A673 (cell line): ENCODE data around the gene SSR2. TPM values are rescaled to one million over a fixed set of nuclear protein-coding genes. Genes with fewer than 3 reads are reported as not detected.

ENCODE experiments used
- BruUV-seq: library from RNA; stranded (reverse); fragments of 400-500 nt; replicated peaks from 2 replicates; lab custom pipeline; 2021; lab: Mats Ljungman, UMichigan
- CTCF ChIA-PET: fragments of 300-600 bp; sonication (Branson Sonifier 250); formaldehyde crosslinking; loops from one replicate; lab custom pipeline; 2022; ENCODE audit warnings: antibody characterized with exemption; lab: Charles Lee
- POLR2A ChIA-PET: fragments of 300-600 bp; sonication (Branson Sonifier 250); formaldehyde crosslinking; loops from one replicate; lab custom pipeline; 2022; ENCODE audit warnings: antibody characterized with exemption; ENCODE audit not compliant: low non-redundant PET; lab: Charles Lee
- DNase-seq: peaks from one replicate; pipeline ENCODE4 v3.0.0-alpha.2; 2015; ENCODE audit warnings: low spot score
- H3K27ac ChIP-seq: fragments of 200-600 bp; sonication (generic); 2 replicates; pipeline ENCODE4 v1.5.1; 2016; ENCODE audit warnings: mixed run types, low read depth, mild to moderate bottlenecking, mixed read lengths, antibody characterized with exemption, low read length; ENCODE audit not compliant: poor library complexity, severe bottlenecking
- H3K27me3 ChIP-seq: fragments of 200-600 bp; sonication (generic); replicated peaks from 2 replicates; pipeline ENCODE4 v1.6.1; 2017; ENCODE audit warnings: mixed run types, low read depth, mild to moderate bottlenecking, mixed read lengths, antibody characterized with exemption, low read length; ENCODE audit not compliant: insufficient read depth, poor library complexity
- H3K36me3 ChIP-seq: fragments of 200-600 bp; sonication (generic); 2 replicates; pipeline ENCODE4 v1.6.1; 2016; ENCODE audit warnings: mixed run types, mild to moderate bottlenecking, mixed read lengths, antibody characterized with exemption, low read length; ENCODE audit not compliant: insufficient read depth, poor library complexity, severe bottlenecking
- H3K4me1 ChIP-seq: fragments of 200-600 bp; sonication (generic); 2 replicates; pipeline ENCODE4 v1.6.1; 2017; ENCODE audit warnings: mixed run types, mild to moderate bottlenecking, mixed read lengths, antibody characterized with exemption, low read length; ENCODE audit not compliant: insufficient read depth, poor library complexity, severe bottlenecking
- H3K4me3 ChIP-seq: fragments of 200-600 bp; sonication (generic); 2 replicates; pipeline ENCODE4 v1.5.1; 2016; ENCODE audit warnings: low read depth, mixed run types, mild to moderate bottlenecking, mixed read lengths, low read length; ENCODE audit not compliant: poor library complexity, severe bottlenecking
- H3K9me3 ChIP-seq: fragments of 200-600 bp; sonication (generic); 2 replicates; pipeline ENCODE4 v1.6.1; 2016; ENCODE audit warnings: mixed run types, low read depth, mild to moderate bottlenecking, mixed read lengths, antibody characterized with exemption, low read length; ENCODE audit not compliant: poor library complexity, severe bottlenecking
- EZH2 ChIP-seq: fragments of 200-600 bp; sonication (generic); IDR thresholded peaks from 2 replicates; pipeline ENCODE4 v1.6.1; 2017; ENCODE audit warnings: borderline replicate concordance, low read depth, mild to moderate bottlenecking, mixed read lengths, antibody characterized with exemption, low read length; ENCODE audit not compliant: poor library complexity, severe bottlenecking
- intact Hi-C: fragments of 100-400 bp; cut with micrococcal nuclease; formaldehyde crosslinking; loops from one replicate; pipeline ENCODE4 v1.10.0; 2022; ENCODE audit not compliant: unreplicated experiment
- total RNA-seq: library from RNA; stranded (reverse); gene quantifications from 2 replicates; pipeline ENCODE4 v1.2.3, GENCODE V29; 2021
- TF ChIP-seq, protein P1 (sequence below): fragments of 300-800, 200-600 bp; sonication (generic); conservative IDR thresholded peaks from 2 replicates; pipeline ENCODE4 v1.5.1; 2017; ENCODE audit warnings: low read depth, mild to moderate bottlenecking, antibody characterized with exemption, low read length, moderate library complexity, mixed read lengths

SSR2 gene
- total RNA-seq, 1 experiment from 2014 or later, result 233 TPM

GRCh38 chr1:155968670-155969069 lies 52.1 kb downstream of the SSR2 start:
- Histone ChIP-seq H3K36me3 (peaks cover 68% of the 10 kb centered on the region), H3K4me3 (no peak overlapping the region), H3K9me3 (no peaks in the 10 kb centered on the region), H3K27me3 (no peaks in the 10 kb centered on the region), H3K4me1 (peaks cover 48% of the 10 kb centered on the region), H3K27ac (no peak overlapping the region)
- no peak for TF ChIP-seq EZH2
- TF ChIP-seq, protein P1, sequence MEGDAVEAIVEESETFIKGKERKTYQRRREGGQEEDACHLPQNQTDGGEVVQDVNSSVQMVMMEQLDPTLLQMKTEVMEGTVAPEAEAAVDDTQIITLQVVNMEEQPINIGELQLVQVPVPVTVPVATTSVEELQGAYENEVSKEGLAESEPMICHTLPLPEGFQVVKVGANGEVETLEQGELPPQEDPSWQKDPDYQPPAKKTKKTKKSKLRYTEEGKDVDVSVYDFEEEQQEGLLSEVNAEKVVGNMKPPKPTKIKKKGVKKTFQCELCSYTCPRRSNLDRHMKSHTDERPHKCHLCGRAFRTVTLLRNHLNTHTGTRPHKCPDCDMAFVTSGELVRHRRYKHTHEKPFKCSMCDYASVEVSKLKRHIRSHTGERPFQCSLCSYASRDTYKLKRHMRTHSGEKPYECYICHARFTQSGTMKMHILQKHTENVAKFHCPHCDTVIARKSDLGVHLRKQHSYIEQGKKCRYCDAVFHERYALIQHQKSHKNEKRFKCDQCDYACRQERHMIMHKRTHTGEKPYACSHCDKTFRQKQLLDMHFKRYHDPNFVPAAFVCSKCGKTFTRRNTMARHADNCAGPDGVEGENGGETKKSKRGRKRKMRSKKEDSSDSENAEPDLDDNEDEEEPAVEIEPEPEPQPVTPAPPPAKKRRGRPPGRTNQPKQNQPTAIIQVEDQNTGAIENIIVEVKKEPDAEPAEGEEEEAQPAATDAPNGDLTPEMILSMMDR, result no peak
- CTCF ChIA-PET, result interaction anchor here (1.5 kb wide), 1 partner anchor 21 kb away, joined by 9 read pairs; no protein-coding TSS in a partner anchor
- BruUV-seq, result no TSS peak
- no peak for DNase-seq
- POLR2A ChIA-PET, result interaction anchor here (0.5 kb wide), 1 partner anchor 33 kb away, joined by 17 read pairs; no protein-coding TSS in a partner anchor
- intact Hi-C loops, result no loop called here

GRCh38 chr1:155968051-155968400 lies 52.7 kb downstream of the SSR2 start:
- peaks cover 48% of the 10 kb centered on the region for H3K4me1 ChIP-seq
- peak overlapping the region; percentile 70 for H3K27ac ChIP-seq
- no peaks in the 10 kb centered on the region for H3K9me3 ChIP-seq
- BruUV-seq, result no TSS peak
- ChIA-PET POLR2A (interaction anchor here (0.5 kb wide), 1 partner anchor 33 kb away, joined by 17 read pairs; no protein-coding TSS in a partner anchor), CTCF (interaction anchor here (1.5 kb wide), 1 partner anchor 21 kb away, joined by 9 read pairs; no protein-coding TSS in a partner anchor)
- no peak for DNase-seq
- no peaks in the 10 kb centered on the region for H3K27me3 ChIP-seq
- H3K4me3 ChIP-seq, result no peak overlapping the region
- TF ChIP-seq EZH2, result no peak
- TF ChIP-seq, protein P1, result no peak
- intact Hi-C loops, result no loop called here
- peaks cover 75% of the 10 kb centered on the region for H3K36me3 ChIP-seq

GRCh38 chr1:155967341-155968050 lies 53.3 kb downstream of the SSR2 start:
- Histone ChIP-seq H3K36me3 (peaks cover 77% of the 10 kb centered on the region), H3K27me3 (no peaks in the 10 kb centered on the region), H3K4me3 (no peak overlapping the region), H3K9me3 (no peaks in the 10 kb centered on the region), H3K4me1 (peaks cover 52% of the 10 kb centered on the region), H3K27ac (peak overlapping the region; percentile 70)
- TF ChIP-seq, protein P1, result no peak
- TF ChIP-seq EZH2, result no peak
- ChIA-PET POLR2A (no interaction called here), CTCF (interaction anchor here (0.6 to 1.5 kb wide), 2 partner anchors 22 to 664 kb away, joined by 5 to 9 read pairs; no protein-coding TSS in a partner anchor)
- intact Hi-C loops, result no loop called here
- BruUV-seq, result no TSS peak
- DNase-seq, result no peak
